ENCODE results near the gene CD74.

DNA sequence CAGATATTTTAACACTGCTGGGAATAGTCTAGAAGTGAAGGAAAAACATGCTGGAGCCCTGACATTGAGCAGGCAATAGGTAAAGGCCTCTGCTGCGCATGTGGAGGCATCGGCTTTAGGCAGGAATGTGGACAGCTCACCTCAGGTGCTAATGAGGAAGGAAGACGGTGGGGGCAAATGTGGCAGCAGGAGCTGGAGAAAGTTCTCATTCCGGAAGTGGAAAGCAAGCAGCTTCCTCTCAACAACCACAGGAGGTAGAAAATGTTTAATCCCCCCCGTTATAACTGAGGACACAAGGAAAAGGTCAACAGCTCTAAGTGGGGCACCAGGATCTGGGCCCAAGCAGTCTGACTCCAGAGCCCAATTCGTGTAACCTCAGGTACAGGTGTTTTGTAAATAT lies 44.4 kb upstream of the CD74 start:
- TF ChIP-seq, protein P1, sequence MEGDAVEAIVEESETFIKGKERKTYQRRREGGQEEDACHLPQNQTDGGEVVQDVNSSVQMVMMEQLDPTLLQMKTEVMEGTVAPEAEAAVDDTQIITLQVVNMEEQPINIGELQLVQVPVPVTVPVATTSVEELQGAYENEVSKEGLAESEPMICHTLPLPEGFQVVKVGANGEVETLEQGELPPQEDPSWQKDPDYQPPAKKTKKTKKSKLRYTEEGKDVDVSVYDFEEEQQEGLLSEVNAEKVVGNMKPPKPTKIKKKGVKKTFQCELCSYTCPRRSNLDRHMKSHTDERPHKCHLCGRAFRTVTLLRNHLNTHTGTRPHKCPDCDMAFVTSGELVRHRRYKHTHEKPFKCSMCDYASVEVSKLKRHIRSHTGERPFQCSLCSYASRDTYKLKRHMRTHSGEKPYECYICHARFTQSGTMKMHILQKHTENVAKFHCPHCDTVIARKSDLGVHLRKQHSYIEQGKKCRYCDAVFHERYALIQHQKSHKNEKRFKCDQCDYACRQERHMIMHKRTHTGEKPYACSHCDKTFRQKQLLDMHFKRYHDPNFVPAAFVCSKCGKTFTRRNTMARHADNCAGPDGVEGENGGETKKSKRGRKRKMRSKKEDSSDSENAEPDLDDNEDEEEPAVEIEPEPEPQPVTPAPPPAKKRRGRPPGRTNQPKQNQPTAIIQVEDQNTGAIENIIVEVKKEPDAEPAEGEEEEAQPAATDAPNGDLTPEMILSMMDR (IDR thresholded peaks at IDR 0.05; ENCODE audit: insufficient read depth, low read length, poor library complexity, severe bottlenecking), result no peak
- TF ChIP-seq EZH2phosphoT487 (conservative IDR thresholded peaks at IDR 0.05; ENCODE audit: low read length), result no peak

Data from SU-DHL-6 (cell line).